HG03066 (cell line): ENCODE data around the gene TMEM175.

Source experiments
- ATAC-seq: cut with Tn5 transposase; IDR thresholded peaks from one replicate; pipeline ENCODE4 v1.9.1; 2021; ENCODE audit warnings: low read depth; ENCODE audit not compliant: unreplicated experiment

Gene TMEM175

DNA sequence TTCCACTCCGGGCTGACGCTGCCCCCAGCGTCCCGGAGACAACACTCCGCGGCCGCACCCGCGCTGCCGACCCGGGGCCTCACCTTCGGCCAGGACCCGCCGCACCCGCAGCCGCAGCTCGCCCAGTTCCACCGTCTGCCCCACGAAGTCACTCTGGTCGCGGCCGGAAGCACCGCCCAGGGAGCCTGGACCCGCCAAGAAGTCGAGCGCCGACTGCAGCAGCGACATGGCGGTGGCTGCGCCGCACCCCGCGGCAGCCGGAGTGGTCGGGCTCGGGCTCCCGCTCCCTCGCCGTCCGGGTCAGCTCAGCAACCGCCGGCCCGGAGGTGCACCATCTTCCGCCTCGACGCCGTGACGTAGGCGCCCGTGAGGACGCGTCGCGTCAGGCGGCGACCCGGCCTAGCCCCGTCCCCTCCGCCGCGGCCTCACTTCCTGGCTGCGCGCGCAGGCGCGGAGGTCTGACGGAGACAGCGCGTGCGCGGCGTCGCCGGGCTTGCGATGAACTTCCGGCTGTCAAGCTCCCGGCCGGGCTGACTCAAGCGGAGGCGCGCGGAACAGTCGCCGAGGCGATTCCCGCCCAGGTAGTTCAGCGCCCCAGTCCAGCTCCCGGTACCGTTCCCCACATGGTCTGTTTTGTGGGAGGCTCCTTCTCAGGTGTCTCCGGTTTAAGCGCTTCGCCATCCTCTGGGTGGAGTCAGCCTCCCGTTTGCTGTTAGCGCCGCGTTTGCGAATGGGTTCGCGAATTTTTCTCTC, at the start of gene TMEM175, which contains the start of gene GAK:
Gene TMEM175, plus strand, starts transcription at position 501 of the 753 bp plus-strand sequence. CDS start 15,280 bp downstream, outside the sequence.
Gene GAK, minus strand, starts transcription at position 357 of the 753 bp plus-strand sequence. Its CDS starts 129 bp downstream, at position 228.
- peak; percentile 70 for ATAC-seq

DNA sequence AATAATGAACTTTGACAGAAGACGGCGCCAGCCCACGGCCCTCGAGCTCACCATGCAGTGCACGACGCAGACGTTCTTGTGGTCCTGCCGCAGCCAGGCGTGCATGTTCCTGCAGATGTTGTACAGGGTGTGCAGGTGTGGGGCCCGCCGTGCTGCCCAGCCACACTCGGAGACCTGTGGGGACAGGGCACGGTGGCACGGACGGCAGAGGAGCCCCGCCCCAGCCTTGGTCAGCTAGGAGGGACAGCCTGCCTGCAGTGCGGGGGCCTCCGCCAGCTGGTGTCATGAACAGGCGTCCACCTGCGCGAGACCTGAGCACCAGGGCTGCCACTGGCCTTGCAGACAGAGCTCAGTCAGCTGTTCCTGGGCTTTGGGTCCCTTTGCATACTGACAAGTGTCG, 49.6 kb upstream of the TMEM175 start:
- ATAC-seq, result no peak

DNA sequence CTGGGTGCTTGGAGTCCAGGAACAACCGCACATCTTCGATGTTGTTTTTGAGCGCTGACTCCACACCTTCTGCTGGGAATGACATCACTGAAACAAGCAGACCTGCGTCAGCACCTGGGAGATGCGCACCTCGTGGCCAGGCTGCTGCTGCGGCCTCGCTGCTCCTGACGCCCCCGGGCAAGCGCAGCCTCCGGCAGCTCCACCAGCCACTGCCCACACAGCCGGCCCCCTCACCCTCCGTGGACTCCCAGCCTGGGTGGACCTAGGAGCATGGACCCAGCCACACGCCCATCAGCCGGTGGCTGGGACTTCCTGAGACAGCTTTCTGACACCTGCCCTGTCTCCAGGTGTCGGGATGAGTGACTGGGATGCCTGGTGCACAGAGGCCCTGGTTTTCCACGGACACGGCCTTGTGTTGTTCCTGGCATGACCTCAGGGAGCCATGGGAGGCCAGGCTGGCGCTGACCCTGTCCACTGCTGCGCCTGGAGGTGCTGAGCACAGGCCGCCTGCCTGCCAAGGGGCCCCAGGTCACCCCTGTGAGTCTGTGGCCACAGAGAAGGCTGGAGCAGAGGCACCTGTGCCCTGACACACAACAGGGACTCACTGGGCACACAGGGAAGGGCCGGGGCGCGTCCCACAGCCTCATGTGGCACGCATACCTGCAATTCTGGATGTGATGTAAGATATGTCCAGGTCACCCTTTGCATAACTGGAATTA, 48.7 kb upstream of the TMEM175 start:
- ATAC-seq, result no peak

DNA sequence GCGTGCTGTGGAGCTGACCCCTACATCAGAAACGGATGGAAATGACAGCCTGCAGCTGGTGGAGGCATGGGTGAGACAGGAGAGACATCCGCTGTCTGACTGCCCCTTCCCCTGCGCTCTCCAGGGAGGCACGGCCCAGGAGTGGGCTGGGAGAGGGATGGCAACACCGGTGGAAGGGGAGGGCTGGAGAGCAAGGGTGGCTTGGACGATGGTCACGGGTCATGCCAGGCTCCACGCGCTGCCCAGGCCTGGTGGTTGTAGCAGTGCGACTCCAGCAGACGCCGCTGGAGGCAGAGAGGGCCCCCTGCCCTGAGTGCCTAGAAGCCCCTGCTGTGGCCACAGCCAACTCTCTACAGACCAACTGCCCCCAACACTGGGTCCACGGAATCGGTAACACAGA, 48.0 kb upstream of the TMEM175 start:
- no peak for ATAC-seq

- no peak for ATAC-seq
These were observed 47.4 kb upstream of the TMEM175 start for GRCh38 chr4:884896-885295.

DNA sequence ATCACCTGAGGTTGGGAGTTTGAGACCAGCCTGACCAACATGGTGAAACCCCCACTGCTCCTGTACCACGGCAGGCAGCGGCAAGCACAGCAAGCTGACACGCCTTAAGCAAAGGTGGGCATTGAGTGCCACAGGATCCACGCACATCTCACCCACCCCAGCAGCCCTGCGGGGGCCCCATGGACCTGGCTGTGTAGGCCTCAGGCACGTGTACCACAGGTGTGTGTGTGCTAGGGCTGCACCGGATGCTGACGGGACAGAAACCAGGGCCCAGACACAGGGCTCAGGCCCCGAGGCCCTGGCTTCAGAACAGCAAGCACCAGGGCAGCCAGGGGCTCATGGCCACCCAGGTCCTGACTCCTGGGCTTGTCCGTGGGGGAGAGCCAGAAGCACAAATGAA, 46.9 kb upstream of the TMEM175 start:
- no peak for ATAC-seq

DNA sequence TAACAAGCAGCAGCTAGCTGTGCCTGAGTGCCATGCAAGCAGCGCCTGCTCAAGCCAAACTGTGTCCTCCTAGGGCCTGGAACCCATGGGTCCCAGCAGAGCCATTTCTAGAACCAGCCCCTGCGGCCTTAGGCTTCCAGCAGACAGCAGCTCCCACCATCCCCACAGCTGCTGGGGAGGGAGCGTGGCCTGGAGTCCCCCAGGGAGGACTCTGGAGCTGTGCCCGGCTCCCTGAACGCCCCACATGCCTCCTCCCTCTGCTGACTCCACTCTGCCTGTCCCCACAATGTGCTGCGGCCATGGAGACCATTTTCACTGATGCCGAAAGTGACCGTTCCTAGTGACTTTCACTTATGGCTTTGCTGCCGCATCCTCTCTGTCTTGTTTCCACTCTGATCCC, 46.0 kb upstream of the TMEM175 start:
- ATAC-seq, result no peak

DNA sequence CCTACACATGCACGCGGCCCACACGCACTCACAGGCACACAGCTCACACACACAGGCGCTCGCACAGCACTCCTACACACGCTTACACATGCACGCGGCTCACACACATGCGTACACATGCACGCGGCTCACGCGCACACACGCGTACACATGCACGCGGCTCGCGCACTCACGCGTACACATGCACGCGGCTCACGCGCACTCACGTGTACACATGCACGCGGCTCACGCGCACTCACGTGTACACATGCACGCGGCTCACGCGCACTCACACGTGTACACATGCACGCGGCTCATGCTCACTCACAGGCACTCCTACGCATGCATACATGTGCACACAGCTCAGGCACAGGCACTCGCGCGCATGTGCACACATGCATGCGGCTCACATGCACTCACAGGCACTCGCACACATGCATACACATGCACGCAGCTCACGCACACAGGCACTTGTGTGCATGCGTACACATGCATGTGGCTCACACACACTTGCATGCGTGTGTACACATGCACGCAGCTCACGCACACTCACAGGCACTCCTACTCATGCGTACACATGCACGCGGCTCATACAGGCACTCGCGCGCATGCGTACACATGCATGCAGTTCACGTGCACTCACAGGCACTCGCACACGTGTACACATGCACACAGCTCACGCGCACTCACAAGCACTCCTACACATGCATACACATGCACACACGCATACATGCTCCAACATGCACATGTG, 45.1 kb upstream of the TMEM175 start:
- no peak for ATAC-seq

DNA sequence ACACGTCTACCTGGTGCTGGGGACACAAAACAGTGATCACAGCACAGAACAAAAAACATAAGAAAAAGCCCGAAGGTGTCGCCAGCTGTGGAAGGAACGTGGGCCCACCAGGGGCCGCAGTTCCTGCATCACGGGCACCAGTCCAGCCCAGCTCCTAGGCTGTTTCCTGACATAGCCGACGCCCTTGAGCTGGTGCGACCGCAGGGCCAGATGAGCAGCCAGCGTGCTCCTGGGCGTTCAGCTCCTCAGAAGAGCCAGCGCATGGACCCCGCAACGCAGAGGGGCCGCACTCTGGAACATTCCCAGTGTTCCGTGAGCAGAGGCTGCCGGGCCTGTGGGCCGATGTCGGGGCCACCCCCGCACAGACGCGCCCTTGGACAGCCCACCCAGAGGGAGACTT, 44.2 kb upstream of the TMEM175 start:
- no peak for ATAC-seq

DNA sequence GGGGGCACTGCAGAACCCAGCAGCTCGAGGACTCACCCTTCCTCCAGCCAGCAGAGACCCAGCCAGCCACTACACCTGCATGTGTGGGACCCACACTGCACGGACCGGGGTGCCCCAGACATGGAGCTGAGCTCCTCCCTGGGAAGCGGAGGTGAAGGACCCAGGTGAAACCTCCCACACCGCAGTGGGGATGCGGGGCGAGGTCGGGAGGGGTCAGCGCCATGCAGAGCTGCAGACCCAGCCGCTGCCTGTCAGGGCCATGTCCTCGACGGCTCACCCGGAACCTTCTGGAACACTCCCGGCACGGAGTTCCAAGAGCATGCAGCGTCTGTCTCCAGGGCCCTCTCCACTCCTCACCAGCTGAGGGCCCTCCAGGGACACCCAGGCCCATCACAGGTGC, 42.7 kb upstream of the TMEM175 start:
- ATAC-seq, result no peak

GRCh38 chr4:890036-890695, 42.1 kb upstream of the TMEM175 start:
- no peak for ATAC-seq

DNA sequence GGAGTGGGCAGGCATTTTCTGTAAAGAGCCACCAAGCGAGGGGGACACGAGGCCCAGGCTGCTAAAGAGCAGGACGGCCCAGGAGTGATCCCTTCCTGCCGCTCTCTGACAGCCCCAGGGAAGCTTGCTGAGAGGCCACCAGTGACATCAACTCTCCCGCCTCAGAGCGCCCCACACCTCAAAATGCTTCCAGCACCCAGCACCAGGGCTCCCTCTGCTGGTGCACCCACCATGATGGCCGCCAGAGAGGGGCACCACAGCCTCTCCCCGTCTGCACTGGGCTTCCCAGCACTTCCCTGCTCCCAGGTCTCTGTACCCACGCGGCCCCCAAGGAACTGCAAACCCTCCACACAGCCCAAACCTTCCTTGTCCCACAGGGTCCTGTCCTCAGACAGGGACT, 40.5 kb upstream of the TMEM175 start:
- ATAC-seq, result no peak

DNA sequence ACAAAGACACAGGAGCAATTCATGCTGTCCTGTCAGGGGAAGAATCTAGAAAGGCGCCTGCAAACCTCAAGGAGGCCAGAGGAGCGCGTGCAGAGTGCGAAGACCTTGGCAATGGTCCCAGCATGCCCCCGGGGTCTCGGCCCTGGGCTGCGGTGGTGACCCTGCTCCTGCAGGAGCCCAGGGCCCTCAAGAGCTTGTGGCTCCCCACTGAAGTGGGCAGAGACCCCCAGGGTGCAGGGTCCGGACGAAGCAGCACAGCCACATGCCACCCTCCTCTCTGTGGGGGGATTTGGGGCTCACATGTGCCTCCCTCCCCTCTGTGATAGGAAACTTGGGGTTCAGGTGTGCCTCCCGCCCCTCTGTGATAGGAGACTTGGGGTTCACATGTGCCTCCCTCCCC, 39.5 kb upstream of the TMEM175 start:
- no peak for ATAC-seq

DNA sequence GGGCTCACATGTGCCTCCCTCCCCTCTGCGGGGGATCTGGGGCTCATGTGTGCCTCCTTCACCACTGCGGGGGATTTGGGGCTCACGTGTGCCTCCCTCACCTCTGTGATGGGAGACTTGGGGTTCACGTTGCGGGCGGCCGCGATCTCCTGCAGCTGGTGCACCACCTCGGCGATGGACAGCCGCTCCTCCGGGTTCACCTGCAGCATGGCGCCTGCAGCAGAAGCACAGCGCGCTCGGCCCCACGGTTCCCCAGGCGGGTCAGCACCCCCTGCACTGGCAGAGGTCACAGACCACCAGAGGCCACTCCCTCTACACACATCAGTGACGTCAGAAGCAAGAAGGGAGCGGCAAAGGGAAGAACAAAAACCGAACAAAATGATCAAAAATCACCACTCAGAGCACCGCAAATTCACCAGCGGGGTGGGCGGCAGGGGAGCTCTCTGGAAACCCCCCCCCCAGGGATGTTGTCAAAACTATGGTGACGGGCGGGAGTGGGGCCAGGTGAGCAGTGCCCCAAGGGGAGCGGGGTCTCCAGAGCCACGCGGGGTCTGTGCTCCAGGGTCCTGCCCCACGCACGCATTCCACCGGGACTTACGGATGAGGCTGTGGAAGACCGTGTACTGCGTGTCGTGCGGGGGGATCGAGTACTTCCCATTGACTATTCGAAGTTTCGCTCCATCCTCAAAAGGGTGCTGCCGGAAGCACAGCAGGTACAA, 38.8 kb upstream of the TMEM175 start:
- ATAC-seq, result no peak

DNA sequence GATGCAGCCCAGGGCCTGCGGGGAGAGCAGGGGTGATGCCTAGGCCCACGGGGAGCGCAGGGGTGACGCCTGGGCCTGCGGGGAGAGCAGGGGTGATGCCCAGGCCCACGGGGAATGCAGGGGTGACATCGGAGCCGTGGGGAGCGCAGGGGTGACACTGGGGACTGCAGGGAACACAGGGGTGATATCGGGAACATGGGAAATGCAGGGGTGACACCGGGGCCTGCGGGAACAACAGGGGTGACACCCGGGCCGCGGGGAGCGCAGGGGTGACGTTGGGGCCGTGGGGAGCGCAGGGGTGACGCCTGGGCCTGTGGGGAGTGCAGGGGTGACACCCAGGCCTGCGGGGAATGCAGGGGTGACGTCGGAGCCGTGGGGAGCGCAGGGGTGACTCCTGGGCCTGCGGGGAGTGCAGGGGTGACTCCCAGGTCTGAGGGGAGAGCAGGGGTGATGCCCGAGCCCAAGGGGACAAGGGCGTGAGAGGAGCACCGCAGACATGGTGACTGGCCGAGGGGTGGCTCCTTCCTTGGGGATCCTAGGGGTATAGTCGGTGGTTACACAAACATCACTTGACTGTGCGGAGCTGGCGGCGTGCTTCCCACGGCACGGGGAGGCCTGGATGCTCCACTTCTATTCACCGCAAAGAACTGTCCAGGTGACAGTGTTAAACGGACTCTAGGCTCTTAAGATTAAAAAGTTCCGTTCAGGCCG, 38.1 kb upstream of the TMEM175 start:
- ATAC-seq, result no peak

DNA sequence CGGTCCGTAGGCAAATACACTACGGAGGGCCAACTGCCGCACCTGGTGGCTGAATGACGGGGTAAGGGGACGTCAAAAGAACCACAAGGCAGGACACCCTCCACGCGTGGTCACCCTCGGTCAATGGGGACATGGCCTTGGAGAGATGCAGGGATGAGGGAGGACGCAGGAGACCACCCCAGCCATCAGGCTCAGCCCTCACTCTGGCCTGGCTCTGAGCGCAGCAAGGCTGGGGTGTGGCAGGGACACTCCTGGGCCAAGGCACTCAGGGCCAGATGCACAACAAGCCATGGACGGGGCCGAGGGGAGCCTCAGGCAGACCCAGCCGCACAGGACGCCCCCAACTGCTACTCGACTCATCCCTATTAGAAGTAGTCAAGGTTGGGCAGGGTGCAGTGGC, 36.7 kb upstream of the TMEM175 start:
- no peak for ATAC-seq

- no peak for ATAC-seq
These were observed 36.0 kb upstream of the TMEM175 start for GRCh38 chr4:896216-896615.

DNA sequence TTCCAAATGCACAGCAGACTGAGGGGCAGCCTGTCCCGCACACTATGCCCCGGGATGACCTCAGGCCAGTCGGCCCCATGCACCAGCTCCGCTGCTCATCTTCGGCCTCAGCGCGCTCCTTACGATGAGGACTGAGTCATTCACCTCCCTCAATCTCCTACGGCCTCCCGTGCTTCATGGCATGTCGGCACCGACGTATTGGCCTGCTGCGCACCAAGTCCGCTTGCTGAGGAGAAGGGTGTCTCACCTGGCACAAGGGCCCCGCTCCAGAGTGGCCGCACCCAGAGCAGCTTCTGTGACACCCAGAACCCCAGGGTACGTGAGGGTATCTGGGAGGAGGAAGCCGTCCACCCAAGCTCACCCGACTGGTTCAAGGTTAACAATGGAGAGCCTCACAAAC, 35.6 kb upstream of the TMEM175 start:
- no peak for ATAC-seq

DNA sequence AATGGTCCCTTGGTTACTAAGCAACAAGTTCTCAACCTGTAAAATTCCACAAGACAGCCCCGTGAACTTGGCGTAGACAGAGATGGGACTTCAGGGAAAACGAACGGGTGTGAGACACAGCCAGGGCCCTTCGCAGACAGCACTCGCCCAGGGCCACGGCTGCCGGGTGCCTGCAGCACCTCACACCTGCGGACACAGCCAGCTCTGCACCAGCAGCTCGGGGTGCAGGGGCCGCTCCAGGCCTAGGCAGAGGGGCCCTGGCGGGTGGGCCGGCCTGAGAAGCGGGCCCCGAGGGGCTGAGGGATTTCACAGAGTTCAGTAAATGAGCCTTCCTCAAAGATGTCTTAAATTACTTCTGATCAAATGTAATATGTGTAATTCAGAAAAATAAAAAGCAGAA, 34.1 kb upstream of the TMEM175 start:
- no peak for ATAC-seq
